Activated CD4-positive, alpha-beta T cell treated with anti-CD3 and anti-CD28 coated beads for 4 hours (primary cell): ENCODE data around the gene NUP160.
"Not testable (repeated sequence)": the region's sequence is repeated elsewhere in the genome, so short reads cannot be mapped to it uniquely, and the experiment has no call there.

Experiments used
- DNase-seq, 2 donors: peaks; one replicate each; pipeline ENCODE4 v3.0.0-alpha.2; 2020

The NUP160 gene

GRCh38 chr11:47788181-47788580 is 60.0 kb downstream of the NUP160 start:
- DNase-seq: no peak

GRCh38 chr11:47786373-47786772 is 61.8 kb downstream of the NUP160 start:
- DNase-seq: no peak

DNA sequence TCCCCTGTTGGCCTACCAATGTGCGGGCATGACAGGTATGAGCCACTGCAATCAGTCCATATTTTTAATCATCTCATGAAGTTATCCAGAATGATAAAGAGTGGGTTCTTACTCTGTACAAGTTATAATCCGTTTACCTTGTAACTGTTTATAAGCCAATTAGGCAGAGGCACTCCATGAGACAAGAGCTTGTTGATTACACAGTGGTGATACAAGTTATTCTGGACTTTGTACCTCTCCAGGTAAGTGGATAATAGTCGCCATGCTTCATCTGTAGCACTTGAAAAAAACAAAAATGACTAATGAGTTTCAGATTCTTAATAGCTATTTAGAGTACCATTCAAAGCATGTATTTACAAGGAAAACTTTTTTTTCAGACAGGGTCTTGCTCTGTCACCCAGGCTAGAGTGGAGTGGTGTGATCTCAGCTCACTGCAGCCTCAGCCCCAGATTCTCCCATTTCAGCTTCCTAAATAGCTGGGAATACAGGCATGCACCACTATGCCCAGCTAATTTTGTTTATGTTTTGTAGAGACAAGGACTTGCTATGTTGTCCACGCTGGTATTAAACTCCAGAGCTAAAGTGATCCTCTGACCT is 63.3 kb downstream of the NUP160 start:
- no peak for DNase-seq

GRCh38 chr11:47783087-47783610 is 65.0 kb downstream of the NUP160 start:
- no peak for DNase-seq

DNA sequence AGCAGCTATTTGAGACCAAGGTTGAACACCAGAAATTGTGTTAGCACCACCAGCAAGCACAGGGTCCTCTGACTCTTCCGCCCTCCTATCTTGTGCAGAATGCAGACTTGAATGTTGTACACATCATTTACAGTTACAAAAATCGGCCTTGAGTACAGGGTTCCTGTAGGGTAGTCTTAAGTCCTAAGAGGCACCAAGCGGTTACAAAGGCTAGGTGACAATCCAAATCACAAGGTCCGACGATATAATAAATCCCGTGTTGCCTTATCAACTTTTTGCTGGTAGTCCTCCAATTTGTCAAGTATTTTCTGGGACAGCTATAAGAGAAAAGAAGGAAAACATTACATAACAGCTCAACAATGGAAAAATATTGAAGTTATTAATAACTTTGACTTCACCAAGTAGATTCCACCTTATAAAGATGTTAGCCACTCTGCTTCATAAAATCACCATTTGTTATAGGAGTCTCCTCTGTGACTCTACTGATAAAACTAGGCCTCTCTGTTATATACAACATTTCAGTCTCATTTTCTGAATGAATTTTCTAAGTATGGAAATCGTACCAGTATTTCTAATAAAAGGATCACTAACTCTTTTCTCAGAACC is 69.2 kb downstream of the NUP160 start:
- no peak for DNase-seq

GRCh38 chr11:47775240-47775869 is 72.8 kb downstream of the NUP160 start:
- no peak for DNase-seq

DNA sequence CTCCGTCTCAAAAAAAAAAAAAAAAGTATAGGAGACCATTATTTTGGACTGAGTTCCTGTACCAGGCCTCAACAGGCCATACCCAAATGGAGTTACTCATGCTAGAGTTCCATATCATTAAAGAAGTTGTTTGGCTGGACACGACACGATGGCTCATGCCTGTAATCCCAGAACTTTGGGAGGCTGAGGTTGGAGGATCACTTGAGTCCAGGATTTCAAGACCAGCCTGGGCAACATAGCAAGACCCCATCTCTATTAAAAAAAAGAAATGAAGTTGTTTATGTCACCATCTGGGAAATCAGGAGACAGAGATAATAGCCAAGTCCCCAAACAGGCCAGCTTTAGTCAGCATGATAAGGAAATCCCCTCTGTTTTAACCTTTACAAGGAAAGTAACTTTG is 74.3 kb downstream of the NUP160 start:
- no peak for DNase-seq

DNA sequence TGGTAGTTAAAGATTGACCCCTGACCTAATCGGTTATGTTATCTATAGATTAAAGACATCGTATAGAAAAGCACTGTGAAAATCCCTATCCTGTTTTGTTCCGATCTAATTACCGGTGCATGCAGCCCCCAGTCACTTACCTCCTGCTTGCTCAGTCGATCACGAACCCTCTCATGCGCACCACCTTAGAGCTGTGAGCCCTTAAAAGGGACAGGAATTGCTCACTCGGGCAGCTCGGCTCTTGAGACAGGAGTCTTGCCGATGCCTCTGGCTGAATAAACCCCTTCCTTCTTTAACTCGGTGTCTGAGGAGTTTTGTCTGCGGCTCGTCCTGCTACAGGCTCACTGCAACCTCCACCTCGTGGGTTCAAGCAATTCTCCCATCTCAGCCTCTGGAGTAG is 78.6 kb downstream of the NUP160 start:
- not testable (repeated sequence) for DNase-seq

DNA sequence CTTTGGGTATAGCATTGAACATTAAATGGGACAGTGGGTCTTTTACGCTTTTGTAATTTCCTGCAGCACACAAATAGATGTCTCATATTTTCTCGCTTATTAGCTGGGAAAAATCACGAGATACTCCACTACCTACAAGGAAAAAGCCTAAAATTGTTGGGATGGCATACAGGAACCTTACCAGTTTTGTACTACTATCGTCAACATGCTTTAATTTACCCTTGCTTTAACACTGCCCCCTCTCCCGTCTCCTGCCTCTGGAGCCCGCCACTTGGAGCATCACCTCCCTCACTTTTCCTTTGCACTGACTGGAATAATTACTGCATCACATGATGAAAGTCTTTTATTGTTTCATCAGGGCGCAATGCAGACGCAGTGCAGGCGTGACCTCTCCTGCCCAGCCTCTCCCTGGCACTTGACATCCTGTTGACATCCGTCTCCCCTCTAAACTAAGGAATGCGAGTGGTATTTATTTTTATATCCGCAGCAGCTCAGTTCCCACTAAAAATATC is 80.0 kb downstream of the NUP160 start:
- DNase-seq: peak; percentile 14 to 20

DNA sequence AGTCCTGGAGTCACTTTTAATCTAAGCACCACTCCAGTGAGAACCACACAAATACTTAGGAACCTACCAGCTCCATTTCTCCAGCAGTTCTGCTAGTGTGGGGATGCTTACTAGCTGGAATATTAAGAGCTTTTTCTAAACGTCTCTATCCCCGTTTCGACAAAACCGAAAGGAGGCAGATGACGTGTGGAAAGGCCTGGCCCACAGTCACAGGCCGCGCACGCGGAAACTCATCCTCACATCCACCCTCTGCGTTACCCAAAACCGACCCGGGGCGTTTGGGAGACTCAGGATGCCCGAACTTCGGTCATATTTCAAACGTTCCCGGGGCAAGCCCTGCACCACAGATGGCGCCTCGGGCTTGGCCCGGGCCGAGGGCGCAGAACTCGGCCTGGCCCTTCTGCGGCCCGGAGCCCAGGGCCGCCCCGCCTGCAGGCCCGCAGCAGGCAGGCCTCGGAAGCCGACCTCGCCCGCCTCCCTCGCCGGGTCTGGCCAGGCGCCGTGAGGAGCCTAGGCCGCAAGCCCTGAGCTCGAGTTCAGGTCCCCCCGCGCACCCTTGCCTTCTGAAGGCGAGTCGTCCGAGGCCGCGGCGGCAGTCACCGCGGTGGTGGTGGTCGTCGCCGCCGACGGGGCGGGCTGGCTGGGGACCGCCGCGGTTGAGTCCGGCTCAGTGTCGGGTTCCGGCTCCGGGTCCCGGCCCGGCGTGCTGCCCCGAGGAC is 81.5 kb downstream of the NUP160 start:
- DNase-seq: peak; percentile 76 to 80

- DNase-seq: no peak
Measured at GRCh38 chr11:47765086-47765485, 83.1 kb downstream of the NUP160 start.

GRCh38 chr11:47759291-47759690 is 88.9 kb downstream of the NUP160 start:
- not testable (repeated sequence) for DNase-seq

GRCh38 chr11:47756208-47756607 is 91.9 kb downstream of the NUP160 start:
- DNase-seq: no peak

DNA sequence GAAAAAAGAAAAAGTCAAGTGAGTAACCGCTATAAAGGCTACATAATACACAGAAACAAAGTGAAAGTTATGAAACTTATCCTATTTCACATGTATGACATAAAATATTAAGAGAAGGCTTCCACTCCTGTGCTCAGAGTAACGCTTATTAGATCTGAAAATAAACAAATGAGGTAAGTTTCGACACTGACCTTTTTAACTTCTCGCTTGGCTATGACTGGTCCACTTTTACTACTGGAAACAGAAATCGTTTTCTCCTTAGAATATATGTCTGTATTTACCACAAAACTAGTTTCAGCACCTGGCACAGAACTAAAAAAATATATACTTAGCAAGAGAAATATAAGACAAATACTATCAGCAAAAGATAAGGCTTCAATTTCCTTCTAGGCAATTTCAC is 97.4 kb downstream of the NUP160 start:
- no peak for DNase-seq

GRCh38 chr11:47742494-47742893 is 105.7 kb downstream of the NUP160 start:
- DNase-seq: not testable (repeated sequence)

DNA sequence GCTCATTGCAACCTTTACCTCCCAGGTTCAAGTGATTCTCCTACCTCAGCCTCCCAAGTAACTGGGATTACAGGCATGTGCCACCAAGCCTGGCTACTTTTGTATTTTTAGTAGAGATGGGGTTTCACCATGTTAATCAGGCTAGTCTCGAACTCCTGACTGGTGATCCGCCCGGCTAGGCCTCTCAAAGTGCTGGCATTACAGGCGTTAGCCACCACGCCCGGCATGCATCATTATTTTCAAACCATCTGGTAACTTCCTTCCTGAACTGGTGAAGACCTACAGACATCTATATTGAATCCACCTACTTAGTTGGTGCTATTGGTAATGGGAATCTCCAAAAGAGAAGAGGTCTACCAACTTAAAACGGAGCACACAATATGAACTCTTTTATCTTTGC is 110.3 kb downstream of the NUP160 start:
- DNase-seq: not testable (repeated sequence)

- DNase-seq: no peak
Measured at GRCh38 chr11:47732271-47732670, 115.9 kb downstream of the NUP160 start.

DNA sequence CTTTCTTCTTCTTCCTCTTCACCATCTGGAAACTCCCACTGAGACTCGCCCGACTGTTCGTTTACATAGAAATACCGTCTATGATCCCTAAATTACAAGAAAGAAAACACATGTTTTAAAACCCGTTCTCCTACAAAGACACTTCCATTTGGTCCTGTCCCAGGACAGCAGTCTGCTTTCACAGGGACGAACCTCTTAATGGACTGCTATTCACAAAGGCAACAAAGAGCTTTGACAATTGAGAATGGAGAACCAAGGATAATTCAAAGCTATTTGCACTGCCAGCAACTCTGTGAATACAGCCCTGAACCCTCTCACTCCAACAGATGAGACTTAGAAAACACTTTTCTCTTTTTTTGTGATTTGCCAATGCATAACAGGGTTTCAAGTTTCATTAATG is 116.7 kb downstream of the NUP160 start:
- DNase-seq: no peak
